GM18499 (cell line): ENCODE results near the gene RAB17.
"Not testable (repeated sequence)": the region's sequence is repeated elsewhere in the genome, so short reads cannot be mapped to it uniquely, and the experiment has no call there.

Experiments used
- ATAC-seq: cut with Tn5 transposase; IDR thresholded peaks from one replicate; pipeline ENCODE4 v1.9.1; 2021; ENCODE audit warnings: moderate number of reproducible peaks; ENCODE audit not compliant: insufficient read depth, unreplicated experiment

Gene RAB17

DNA sequence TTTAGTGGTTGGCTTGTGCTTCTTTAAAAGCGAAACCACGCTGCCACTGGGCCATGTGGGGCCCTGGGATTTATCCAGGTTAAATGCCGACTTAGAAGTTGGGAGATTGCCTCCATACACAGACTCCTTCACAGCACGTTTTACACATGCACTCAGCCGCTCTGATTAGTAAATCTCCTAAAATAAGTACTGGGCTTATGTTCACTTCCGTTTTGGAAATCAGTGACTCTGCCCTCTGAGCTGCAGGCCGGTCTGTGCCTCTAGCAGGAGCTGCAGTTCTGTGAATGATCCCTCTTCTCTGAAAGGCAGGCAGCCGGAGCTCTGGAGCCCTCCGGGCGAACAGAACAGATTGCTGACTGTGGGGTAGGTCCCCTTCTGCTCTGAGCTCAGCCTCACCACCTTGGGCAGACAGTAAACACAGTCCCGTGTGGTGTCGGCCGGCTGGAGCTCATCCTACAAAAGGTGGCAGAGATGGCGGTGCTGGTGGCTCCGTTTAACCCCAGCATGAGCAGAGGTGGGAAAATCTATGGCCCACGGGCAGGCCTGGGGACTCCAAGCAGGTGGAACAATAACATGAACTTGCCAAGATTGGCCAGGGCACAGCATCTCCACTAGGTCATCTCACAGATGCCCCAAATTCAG is 9.8 kb upstream of the RAB17 start:
- no peak for ATAC-seq

DNA sequence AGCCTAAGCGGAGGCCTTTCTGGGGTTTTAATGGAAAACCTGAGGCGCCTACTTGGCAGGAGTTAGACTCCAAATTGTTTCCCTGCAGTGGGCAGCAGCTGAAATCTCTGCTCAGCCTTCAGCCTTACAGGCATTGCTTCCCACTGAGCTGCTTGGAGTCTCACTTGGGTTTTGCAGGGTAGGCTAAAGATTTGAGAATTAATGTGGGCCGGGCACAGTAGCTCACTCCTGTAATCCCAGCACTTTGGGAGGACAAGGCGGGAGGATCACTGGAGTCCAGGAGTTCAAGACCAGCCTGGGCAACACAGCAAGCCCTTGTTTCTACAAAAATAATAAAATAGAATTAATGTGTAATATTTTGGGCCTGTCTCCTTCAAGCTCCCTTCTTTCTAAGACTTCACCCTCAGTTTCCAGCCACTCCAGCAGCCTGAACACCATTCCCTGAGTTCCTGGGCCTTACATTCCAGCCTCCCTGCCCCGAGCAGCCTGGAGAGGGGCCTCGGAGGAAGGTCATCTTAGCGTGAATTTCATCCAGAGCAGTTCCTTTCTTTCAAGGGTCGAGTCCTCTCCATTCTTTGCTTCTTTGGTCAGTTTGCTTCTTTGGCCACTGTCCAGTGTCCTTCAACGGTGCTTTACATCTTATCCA is 9.1 kb upstream of the RAB17 start:
- ATAC-seq: no peak

DNA sequence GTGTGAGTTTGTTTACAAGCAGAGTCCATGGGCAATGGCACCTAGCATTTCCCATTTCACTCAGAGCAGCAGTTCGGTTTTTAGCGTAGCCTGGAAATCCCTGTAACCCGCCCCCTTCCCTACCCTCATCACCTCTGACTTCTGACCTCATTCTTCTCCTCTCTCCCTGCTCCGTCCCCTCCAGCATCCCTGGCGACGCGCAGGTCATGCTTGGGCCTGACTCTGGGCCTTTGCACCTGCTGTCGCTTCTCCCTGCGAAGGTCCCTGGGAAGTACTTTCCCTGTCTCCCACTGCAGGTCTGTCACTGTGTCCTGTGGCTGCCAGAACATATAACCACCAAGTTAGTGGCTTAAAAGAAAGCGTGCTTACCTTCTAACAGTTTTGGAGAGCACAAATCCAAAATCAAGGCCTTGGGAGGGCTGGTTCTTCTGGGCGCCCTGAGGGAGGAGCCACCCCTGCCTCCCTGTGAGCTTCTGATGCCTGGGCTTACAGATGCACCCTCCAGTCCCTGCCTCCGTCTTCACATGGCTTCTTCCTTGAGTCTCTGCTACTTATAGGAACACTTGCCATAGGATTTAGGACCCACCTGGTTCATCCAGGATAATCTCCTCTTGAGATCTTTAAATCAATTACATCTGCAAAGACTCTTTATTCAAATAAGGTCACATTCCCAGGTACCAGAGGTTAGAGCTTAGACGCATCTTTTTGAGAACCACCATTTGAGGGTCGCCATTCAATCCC is 8.1 kb upstream of the RAB17 start:
- ATAC-seq: no peak

DNA sequence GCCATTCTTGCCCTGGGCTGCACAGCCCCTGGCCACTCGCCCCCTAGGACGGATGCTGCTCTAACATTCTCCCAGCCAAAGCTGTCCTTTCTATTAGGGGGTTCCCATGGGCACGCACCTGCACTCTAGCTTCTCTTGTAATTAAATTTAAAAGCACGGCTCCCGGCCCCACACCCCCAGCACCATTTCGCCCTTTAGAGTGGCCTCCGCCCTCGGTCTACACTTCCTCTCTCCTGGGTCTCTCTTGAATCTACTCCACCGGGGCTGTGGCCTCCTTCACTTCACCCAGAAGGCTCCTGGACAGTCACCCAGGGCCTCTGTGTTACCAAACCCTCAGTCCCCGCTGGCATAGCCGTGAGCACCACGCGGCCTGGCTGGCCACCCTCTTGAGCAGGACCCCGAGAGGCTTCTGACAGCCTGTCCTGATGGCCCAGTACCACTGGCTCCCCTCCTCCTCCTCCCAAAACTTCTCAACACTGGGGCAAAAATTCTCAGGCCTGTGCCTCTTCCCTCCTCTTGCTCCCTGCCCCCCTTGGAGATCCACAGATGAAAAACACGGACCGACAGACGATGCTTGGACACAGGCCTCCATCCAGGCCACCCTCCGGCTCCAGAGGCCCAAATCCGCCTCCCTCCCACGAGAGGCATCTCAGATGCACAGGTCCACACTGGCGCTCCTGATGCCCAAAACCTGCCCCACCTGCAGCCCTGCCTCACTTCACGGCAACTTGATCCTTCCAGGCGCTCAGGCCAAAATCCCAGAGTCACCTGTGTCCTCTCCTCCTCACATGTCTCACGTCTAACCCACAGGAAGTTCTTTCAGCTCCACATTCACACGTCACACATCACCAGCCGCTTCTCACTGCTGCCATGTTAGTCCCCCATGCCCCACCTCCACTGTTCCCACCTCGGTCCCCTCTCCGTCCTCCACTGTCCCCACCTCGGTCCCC is 6.9 kb upstream of the RAB17 start:
- no peak for ATAC-seq

DNA sequence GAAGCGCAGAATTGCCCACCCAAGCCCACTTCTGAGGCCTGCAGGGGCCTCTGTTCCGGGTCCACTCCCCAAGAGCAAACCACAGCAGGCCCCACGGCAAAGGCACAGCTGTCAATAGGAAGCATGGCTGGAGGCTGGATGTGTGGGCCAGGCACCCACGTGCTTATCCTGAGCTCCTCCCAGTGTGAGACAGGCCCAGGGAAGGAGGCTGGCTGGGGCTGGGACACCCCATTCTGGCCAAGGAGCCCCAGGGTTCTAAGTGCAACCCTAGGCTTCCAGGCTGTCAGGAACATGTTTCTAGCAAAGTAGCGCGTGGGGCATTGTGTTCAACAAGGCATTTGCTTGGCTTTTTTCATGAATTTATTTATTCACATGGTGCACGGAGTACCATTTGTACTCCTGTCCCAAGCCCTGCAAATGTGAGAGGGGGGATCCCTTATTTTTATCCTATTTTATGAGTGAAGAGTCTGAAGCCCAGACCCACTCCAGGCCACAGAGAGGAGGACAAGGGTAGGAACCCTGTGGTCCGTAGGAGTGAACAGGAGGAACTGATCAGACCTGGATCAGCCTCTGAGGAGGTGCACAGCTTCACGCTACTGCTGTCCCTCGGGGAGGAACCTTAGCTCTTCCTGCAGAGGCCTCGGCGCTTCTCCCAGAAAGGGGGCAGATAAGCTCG is 6.1 kb upstream of the RAB17 start:
- no peak for ATAC-seq

DNA sequence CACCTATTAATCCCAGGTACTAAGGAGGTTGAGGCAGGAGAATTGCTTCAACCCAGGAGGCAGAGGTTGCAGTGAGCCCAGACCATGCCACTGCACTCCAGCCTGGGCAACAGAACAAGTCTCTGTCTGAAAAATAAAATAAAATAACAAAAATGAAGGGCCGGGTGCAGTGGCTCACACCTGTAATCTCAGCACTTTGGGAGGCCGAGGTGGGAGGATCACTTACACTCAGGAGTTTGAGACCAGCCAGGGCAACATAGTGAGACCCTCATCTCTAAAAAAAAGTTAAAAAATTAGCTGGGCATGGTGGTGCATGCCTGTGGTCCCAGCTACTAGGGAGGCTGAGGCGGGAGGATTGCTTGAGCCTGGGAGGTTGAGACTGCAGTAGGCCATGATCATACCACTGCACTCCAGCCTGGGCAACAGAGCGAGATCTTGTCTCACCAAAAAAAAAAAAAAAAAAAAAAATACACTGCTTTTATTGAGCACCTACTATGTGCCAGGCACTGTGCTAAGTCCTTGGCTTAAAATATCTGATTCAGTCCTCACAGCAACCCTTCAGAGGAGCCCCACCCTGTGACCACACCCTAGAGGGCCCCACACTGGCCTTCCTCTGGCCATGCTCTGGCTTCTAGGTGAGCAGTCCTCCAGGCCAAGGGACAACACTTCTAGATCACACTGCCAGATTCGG is 5.4 kb upstream of the RAB17 start:
- not testable (repeated sequence) for ATAC-seq

DNA sequence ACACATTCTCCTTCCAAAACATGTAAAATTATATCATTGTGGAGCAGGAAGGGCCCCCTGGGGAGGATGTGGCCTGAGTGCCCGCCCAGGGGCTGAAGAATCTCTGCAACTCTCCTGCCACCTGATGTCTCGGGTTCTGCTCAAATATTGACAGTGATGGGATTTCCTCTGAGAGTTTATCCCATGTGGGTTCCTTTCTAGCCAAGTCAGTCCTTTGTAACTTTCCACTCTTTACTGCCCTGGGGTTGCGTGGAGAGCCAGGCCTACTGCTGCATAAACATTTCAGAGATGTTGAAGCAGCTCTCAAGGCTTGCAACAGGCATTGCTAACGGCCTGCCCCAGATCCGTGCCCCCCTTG is 4.0 kb upstream of the RAB17 start:
- ATAC-seq: no peak

DNA sequence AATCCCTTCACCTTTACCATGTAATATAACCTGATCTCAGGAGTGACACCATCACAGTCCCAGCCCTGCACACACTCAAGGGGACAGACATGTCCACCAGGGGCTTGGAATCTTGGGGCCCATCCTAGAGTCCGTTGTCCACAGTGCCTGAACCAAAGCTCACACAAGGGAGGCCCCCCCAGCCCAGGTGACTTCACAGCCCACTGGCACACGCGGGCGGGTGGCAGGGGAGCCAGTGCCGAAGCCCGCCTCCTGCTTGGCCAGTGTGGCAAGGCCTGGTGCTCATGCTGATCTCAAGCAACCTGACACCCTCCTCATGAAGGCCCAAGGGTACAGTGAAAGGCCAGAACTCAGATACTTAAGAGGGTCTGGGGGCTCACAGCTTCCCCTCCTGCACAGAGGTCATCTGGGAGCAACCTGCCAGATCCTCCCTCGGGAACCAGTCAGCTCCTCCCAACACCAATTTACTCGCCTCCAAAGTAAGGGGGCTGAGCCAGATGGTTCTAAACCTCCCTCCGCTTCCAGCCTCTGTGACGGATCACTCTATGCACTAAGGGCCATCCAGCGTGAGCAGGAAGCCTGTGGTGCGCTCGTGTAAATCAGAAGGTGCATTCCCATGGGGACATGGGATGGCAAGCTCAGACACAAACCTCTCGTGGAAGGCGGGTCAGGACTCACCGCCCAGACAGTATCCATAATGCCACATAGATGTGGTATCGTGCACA is 3.2 kb upstream of the RAB17 start:
- ATAC-seq: no peak

DNA sequence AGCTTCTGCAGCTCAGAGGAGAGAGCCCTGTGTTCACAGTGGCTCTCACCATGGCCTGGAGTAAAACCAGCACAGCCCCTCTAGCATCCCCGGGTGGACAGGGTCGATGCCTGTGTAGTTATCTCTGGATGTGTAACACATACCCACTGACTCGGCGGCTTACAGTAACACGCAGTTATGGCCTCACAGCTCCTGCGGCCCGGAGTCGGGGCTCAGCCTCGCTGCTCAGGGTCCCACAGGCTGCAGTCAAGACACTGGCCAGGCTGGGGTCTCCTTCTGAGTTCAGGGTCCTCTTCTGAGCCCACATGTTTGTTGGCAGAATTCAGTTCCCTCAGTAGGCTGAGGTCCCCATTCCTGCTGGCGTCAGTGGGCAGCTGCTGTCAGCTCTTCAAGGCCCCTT is 2.5 kb upstream of the RAB17 start:
- ATAC-seq: no peak

DNA sequence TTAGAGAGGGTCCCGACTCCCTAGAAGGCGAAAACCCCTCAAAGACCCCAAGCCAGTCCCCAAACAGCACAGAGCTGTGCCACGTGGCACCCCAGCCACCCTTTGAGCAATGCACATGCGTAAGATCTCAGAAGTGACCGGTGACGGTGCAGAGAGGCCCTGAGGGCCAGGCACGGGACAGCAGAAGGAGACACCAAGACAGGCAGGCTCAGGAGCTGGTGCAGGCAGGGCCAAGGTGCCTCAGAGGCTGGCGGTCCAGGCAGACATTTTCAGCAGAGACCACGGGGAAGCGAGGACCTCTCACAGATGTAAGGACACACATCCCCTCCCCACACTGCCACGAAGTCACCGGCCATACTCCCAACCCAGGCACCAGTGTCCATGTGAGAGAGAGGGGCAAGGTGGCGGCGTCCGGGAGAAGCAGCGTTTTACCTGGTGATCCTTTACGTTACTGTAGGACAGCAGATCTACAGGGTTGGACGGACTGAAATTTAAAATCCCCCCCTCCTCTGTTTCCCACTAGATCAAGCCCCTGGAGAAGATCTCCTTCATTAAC is 2.0 kb upstream of the RAB17 start:
- no peak for ATAC-seq

DNA sequence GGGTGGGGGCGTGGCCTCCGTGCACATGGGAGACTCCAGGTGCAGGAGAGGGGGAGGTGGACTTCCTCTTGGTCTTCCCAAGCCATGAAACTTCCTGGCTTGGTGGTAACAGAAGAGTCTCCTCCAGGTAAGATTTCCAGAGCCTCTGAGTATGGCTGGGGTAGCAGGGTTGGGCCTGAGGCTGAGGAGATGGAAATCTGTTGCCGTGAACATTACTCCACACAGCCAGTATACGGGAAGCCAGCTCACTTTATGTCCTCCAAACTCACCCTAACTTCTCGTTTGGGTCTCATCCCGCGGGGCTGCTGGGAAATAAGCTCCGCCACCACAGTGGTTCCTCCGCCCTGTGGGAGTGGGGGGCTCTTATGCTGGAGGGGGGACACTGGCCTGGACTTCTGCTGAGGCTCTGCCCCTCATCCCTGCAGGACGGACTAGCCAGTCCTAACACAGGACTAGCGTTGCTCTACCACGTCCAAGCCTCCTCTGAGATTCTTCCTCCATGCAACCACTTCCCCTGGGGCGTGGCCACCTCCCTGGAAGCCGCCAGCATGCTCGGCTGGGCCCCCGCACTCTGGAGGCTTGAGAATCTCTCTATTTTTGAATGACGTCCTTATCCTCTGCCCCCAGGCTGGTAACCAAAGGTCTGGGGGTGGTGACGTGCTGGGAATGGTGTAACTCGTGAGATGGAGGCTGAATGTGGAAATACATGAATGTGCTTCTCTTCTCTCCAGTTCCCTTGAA is 777 bp upstream of the RAB17 start:
- ATAC-seq: no peak

DNA sequence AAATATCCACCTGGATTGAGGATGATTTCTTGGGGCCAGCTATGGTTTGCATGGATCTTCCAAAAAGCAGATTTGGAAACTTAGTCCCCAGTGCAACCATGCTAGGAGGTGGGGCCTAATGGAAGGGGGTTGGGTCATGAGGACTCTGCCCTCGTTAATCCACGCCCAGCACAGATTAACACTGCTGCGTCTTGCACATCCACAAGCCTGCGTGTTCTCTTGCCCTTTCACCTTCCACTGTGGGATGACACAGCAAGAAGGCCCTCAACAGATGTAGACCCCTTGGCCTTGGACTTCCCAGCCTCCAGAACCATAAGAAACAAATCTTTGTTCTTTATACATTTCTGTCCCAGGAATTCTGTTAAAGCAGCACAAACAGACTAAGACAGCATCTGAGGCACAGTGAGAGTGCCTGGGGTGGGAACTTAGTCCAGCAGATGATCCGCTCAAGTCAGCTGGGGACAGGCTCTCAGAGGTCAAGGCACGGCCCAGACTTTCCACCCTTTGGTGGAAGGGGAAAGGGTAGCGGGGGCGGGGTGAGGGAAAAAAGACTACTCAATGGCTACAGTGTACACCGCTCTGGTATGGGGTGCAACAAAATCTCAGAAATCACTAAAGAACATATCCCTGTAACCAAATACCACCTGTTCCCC is 2.4 kb downstream of the RAB17 start:
- no peak for ATAC-seq

DNA sequence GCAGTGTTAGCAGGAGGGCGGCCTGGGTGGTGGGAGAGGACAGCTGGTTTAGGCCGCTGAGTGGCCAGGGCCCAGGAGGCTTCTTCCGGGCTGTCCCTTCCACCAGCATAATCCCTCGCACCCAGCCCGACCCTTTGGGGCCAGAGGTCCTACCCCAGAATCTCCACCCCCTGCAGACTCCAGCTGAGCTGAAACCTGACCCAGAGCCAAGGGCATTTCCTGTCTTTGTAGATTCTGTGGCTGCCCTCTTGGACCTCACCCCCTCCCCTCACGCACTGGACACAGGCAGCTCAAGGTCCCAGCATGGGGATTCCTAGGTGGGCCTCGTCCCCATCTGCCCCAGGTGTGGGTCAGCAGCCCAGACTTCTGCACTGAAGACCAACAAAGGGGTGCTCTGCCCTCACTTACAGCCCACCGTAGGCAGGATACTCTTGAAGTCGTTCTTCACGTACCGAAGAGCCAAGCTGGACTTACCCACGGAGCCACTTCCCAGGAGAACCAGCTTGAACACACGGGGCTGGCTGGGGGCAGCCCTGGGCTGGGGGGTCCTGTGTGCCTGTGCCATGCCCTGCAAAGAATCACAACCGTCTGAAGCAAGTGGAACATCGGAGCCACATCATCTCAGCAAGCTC is 4.8 kb downstream of the RAB17 start:
- ATAC-seq: no peak

DNA sequence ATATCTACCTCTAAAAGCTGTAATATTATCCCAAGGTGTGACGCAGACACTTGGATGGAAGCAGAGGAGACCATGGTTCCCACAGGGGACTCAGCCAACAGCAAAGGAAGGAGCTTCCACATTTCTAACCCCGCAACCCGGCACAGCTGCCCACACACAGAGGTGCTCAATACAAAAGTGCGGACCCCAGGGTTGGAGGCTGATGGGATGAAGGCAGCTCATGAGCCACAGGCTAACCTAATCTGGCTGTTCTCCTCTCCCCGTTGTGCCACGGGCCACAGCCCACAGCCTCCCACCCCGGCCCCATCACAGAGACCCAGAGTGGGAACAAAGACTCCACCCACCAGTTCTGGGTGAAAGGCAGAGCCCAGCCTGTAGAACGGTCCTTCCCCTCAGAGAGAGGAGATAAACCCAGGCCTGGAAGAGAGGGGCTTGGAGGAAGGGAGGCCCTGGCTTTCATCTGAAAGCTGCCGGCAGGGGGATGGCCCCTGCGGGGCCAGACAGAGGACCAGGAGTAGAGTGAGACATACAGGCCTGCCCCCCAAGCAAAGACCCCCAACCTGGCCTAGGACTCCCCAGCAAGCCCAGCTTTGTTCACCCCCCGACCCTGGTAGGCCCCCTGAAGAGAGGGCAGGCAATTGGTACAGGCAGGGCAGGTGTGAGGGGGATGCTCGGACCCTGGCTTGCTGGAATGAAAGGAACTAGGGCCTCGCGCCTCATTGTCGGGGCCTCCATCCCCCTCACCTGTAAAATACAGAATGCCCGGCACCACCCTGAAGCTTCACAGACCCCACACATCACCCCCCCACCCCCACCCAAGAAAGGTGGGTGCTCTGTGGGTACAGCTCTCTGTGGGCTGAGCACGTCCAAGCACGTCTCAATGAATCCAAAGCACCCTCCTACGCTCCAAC is 6.9 kb downstream of the RAB17 start:
- ATAC-seq: no peak

DNA sequence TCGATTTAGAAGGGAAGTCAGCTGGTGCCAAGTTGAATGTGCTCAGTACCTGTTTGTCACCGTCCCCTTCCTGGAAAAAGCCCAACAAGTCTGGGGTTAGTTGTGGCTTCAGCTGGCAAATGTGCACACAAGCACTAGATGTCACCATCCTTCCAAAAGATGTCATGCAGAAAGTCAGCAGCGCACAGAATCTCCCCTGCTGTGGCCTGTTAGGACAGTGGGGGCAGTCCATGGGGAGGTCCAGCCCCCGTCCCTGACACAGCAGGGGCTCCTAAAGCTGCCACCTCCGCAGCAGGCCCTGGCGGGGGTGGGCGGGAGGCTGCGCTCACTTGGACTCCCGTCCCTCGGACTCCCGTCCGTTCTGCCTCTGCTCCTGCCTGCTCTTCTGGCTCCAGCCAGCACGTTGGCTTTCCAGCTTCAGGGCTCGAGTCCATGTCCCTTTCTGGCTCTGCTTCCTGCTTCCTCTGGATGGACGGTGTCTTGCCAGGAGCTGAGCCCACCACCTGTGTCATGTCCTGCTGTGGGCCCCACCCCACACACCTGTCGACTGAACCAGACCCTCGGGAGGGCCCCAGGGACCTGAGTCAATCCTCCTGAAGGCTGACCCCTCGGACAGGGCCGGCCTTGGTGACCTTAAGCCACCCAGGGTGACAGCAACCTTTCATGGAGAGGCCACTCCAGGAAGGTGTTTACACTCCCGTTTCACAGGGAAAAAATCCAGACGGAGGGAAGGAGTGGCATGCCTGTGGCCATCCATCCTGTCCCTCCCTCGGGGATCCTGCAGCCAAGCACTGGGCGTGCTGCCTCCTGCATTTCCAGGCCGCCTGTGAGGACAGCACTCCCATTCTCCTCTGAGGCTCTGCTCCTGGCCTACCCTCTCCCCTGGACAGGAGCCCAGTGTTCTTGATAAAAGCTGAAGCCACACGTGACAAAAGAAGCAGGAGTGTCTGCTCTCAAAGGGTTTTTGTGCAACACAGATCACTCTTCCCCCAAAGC is 8.5 kb downstream of the RAB17 start:
- ATAC-seq: no peak
